MM.1S (cell line): ENCODE data around the gene KIF24.

Experiments
- DNase-seq: peaks from one replicate; pipeline ENCODE4 v3.0.0-alpha.2; 2015
- H2AFZ ChIP-seq: fragments of 300-600 bp; sonication (generic); 2 replicates; pipeline ENCODE4 v1.6.0; 2016; ENCODE audit warnings: antibody characterized with exemption, low read length
- H3F3A ChIP-seq: fragments of 300-600 bp; sonication (generic); 2 replicates; pipeline ENCODE4 v1.6.1; 2016; ENCODE audit warnings: mild to moderate bottlenecking, antibody characterized with exemption, low read length, moderate library complexity, mixed read lengths; ENCODE audit not compliant: insufficient read depth
- H3K27ac ChIP-seq: fragments of 300-600 bp; sonication (generic); 2 replicates; pipeline ENCODE4 v1.5.1; 2016; ENCODE audit warnings: mild to moderate bottlenecking, low read length
- H3K27me3 ChIP-seq: fragments of 300-600 bp; sonication (generic); replicated peaks from 2 replicates; pipeline ENCODE4 v1.6.0; 2016; ENCODE audit warnings: low read length; ENCODE audit not compliant: insufficient read depth
- H3K36me3 ChIP-seq: fragments of 300-600 bp; sonication (generic); replicated peaks from 2 replicates; pipeline ENCODE4 v1.6.1; 2016; ENCODE audit warnings: mild to moderate bottlenecking, low read length, mixed read lengths; ENCODE audit not compliant: insufficient read depth
- H3K4me1 ChIP-seq: fragments of 300-600 bp; sonication (generic); 2 replicates; pipeline ENCODE4 v1.6.1; 2016; ENCODE audit warnings: low read length, mixed read lengths
- H3K4me2 ChIP-seq: fragments of 300-600 bp; sonication (generic); 2 replicates; pipeline ENCODE4 v1.6.0; 2016; ENCODE audit warnings: low read depth, low read length
- H3K4me3 ChIP-seq: fragments of 300-600 bp; sonication (generic); 2 replicates; pipeline ENCODE4 v1.5.1; 2016; ENCODE audit warnings: low read length, mixed read lengths
- H3K79me2 ChIP-seq: fragments of 300-600 bp; sonication (generic); 2 replicates; pipeline ENCODE4 v1.6.1; 2016; ENCODE audit warnings: mixed run types, low read length, mixed read lengths
- H3K9ac ChIP-seq: fragments of 300-600 bp; sonication (generic); 2 replicates; pipeline ENCODE4 v1.6.1; 2016; ENCODE audit warnings: low read length, mixed read lengths
- H3K9me2 ChIP-seq: fragments of 300-600 bp; sonication (generic); replicated peaks from 2 replicates; pipeline ENCODE4 v1.6.1; 2016; ENCODE audit warnings: mild to moderate bottlenecking, low read length, mixed read lengths; ENCODE audit not compliant: insufficient read depth
- H3K9me3 ChIP-seq: fragments of 300-600 bp; sonication (generic); replicated peaks from 2 replicates; pipeline ENCODE4 v1.6.1; 2016; ENCODE audit warnings: mild to moderate bottlenecking, low read length, mixed read lengths; ENCODE audit not compliant: insufficient read depth
- H4K20me1 ChIP-seq: fragments of 300-600 bp; sonication (generic); 2 replicates; pipeline ENCODE4 v1.6.1; 2016; ENCODE audit warnings: mild to moderate bottlenecking, low read length, moderate library complexity, mixed read lengths; ENCODE audit not compliant: insufficient read depth
- EZH2 ChIP-seq: fragments of 300-600 bp; sonication (generic); optimal IDR thresholded peaks from 2 replicates; pipeline ENCODE3; 2017; ENCODE audit warnings: low read depth, mild to moderate bottlenecking, antibody characterized with exemption, low read length, mixed read lengths
- EZH2phosphoT487 ChIP-seq: fragments of 300-600 bp; sonication (generic); IDR thresholded peaks from 2 replicates; pipeline ENCODE4 v1.6.1; 2018; ENCODE audit warnings: antibody characterized with exemption, low read length
- TF ChIP-seq, protein P1 (sequence below): fragments of 300-600 bp; sonication (generic); IDR thresholded peaks from 2 replicates; pipeline ENCODE4 v1.5.1; 2016; ENCODE audit warnings: antibody characterized with exemption, low read length, mixed read lengths

Gene KIF24

DNA sequence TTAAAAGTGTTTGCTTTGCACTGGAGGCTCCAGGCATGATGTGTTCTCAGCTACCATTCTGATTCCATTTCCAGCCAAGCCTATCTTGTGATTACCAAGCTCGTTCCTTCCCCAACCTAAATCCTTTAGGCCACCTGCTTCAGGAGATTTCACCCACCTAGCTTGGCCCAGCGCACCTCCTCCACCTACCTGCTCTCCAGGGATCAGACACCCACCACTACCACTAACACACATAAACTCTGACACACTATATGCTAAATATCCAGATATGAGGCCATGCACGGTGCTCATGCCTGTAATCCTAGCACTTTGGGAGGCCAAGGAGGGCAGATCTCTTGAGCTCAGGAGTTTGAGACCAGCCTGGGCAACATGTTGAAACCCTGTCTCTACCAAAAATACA, 45.3 kb upstream of the KIF24 start:
- Histone ChIP-seq H2AFZ (no peak overlapping the region), H3K36me3 (no peaks in the 10 kb centered on the region), H3K9ac (no peak overlapping the region), H3F3A (no peaks in the 10 kb centered on the region; the same call in 1 of the 2 replicates), H3K4me3 (no peak overlapping the region), H4K20me1 (no peaks in the 10 kb centered on the region), H3K79me2 (no peaks in the 10 kb centered on the region), H3K27me3 (no peaks in the 10 kb centered on the region), H3K9me3 (no peaks in the 10 kb centered on the region), H3K9me2 (no peaks in the 10 kb centered on the region), H3K4me2 (no peak overlapping the region), H3K4me1 (no peaks in the 10 kb centered on the region), H3K27ac (no peak overlapping the region)
- no peak for DNase-seq
- TF ChIP-seq EZH2, result no peak
- TF ChIP-seq, protein P1, sequence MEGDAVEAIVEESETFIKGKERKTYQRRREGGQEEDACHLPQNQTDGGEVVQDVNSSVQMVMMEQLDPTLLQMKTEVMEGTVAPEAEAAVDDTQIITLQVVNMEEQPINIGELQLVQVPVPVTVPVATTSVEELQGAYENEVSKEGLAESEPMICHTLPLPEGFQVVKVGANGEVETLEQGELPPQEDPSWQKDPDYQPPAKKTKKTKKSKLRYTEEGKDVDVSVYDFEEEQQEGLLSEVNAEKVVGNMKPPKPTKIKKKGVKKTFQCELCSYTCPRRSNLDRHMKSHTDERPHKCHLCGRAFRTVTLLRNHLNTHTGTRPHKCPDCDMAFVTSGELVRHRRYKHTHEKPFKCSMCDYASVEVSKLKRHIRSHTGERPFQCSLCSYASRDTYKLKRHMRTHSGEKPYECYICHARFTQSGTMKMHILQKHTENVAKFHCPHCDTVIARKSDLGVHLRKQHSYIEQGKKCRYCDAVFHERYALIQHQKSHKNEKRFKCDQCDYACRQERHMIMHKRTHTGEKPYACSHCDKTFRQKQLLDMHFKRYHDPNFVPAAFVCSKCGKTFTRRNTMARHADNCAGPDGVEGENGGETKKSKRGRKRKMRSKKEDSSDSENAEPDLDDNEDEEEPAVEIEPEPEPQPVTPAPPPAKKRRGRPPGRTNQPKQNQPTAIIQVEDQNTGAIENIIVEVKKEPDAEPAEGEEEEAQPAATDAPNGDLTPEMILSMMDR, result no peak

DNA sequence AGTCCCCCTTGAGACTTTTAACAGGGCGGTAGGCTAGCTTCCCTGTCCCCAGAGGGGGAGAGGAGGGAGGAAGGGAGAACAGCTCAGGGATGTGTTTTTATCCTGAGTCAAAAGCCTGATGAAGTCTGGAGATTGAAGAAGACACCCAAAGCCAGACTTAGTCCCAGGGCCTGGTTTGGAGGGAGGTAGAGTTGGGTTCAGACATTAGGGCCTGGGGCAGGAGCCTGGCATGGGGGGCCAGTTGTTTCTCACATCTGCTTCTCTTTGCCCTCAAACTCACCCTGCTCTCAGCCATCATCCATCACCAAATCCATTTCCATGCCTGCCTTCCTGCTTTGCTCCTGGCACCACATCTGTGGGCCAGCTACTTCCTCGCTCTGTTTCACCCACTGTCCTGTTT, 44.7 kb upstream of the KIF24 start:
- Histone ChIP-seq H3K36me3 (no peaks in the 10 kb centered on the region), H3K9me2 (no peaks in the 10 kb centered on the region), H3K27ac (no peak overlapping the region), H3K4me3 (no peak overlapping the region), H2AFZ (no peak overlapping the region), H3K27me3 (no peaks in the 10 kb centered on the region), H3K9me3 (no peaks in the 10 kb centered on the region), H3F3A (no peaks in the 10 kb centered on the region; the same call in 1 of the 2 replicates), H3K4me1 (no peaks in the 10 kb centered on the region), H3K79me2 (no peaks in the 10 kb centered on the region), H4K20me1 (no peaks in the 10 kb centered on the region), H3K9ac (no peak overlapping the region), H3K4me2 (no peak overlapping the region)
- DNase-seq, result no peak
- TF ChIP-seq EZH2phosphoT487, result no peak
- no peak for TF ChIP-seq EZH2
- TF ChIP-seq, protein P1, result no peak

DNA sequence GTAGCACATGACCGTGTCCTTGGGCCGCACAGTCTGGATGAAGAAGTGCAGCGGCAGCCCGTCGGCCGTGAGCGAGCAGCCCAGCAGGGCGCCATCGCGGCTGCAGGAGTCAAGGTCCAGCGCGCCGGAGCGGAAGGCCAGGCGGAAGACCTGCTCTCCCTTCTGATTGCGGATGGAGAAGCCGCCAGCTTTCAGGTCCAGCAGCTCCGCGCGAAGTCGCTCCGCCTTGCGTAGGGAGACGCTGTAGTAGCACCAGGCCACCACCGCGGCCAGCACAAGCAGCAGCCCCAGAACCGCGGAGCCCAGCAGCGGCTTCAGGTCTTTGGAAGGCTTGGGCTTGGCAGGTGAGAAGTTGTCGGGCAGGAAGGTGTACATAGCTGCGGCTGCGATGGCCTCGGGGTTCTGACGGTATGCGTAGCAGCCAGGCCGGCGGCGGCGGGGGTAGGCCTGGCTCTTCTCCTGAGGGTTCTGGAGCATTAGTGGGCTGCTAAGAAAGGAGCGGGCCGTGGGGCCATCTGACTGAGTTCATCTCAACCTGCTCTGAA, 43.5 kb upstream of the KIF24 start:
- Histone ChIP-seq H3F3A (no peaks in the 10 kb centered on the region; the same call in 1 of the 2 replicates), H3K4me1 (no peaks in the 10 kb centered on the region), H3K4me3 (no peak overlapping the region), H3K9me3 (no peaks in the 10 kb centered on the region), H3K27me3 (no peaks in the 10 kb centered on the region), H3K9me2 (no peaks in the 10 kb centered on the region), H3K9ac (no peak overlapping the region), H3K4me2 (no peak overlapping the region), H3K79me2 (no peaks in the 10 kb centered on the region), H4K20me1 (no peaks in the 10 kb centered on the region), H3K36me3 (no peaks in the 10 kb centered on the region), H2AFZ (no peak overlapping the region), H3K27ac (no peak overlapping the region)
- DNase-seq, result no peak
- no peak for TF ChIP-seq EZH2phosphoT487
- no peak for TF ChIP-seq EZH2

DNA sequence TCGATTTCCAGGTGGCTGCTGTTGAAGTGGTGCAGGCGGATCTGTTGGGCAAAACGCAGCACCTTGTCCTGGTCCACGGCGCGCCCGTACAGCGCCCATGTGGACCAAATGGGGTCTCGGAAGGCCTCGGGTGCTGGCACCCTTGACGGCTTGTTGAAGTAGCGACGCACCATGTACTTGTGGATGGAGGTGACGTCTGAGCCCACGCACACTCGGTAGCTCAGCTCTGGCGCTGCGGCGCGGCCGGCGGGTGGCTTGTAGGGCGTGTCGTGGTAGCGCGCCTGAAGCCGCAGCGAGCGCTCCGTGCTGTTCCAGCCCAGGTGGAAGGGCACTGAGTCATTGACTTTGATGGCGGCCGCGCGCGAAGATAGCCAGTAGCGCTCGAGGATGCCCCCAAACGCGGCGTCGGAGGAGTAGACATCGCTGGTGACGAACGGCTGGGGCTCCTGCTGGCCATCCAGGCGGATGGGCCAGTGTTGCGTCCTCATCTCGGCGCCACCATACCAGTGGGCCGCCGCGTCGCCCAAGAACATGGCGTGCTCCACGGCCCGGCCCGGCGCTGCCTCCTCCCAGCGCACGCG, 42.9 kb upstream of the KIF24 start:
- TF ChIP-seq EZH2, result no peak
- TF ChIP-seq, protein P1, result no peak
- no peak for TF ChIP-seq EZH2phosphoT487
- H3K79me2 ChIP-seq, result no peaks in the 10 kb centered on the region
- H3K4me3 ChIP-seq, result no peak overlapping the region
- H3K27ac ChIP-seq, result no peak overlapping the region
- no peak for DNase-seq
- no peaks in the 10 kb centered on the region for H3K27me3 ChIP-seq
- H3K9me3 ChIP-seq, result no peaks in the 10 kb centered on the region
- H3K9me2 ChIP-seq, result no peaks in the 10 kb centered on the region
- no peaks in the 10 kb centered on the region for H3K4me1 ChIP-seq
- no peak overlapping the region for H3K4me2 ChIP-seq
- H4K20me1 ChIP-seq, result no peaks in the 10 kb centered on the region
- no peaks in the 10 kb centered on the region for H3K36me3 ChIP-seq
- H2AFZ ChIP-seq, result no peak overlapping the region
- H3F3A ChIP-seq, result no peaks in the 10 kb centered on the region; the same call in 1 of the 2 replicates
- H3K9ac ChIP-seq, result no peak overlapping the region
